Neuronal stem cell (in vitro differentiated cells): ENCODE data around the gene AIF1L.

Experiments
- DNase-seq: peaks from one replicate; pipeline ENCODE4 v3.0.0-alpha.2; 2013; ENCODE audit warnings: low spot score
- H2AFZ ChIP-seq: one replicate; pipeline ENCODE4 v1.6.1; 2013; ENCODE audit warnings: mild to moderate bottlenecking, low read length, inconsistent platforms
- H2AK5ac ChIP-seq: 2 replicates; pipeline ENCODE4 v1.6.1; 2013; ENCODE audit warnings: low read depth, mild to moderate bottlenecking, inconsistent platforms, low read length, moderate library complexity, mixed read lengths
- H2BK120ac ChIP-seq: 2 replicates; pipeline ENCODE4 v1.6.1; 2013; ENCODE audit warnings: low read depth, mild to moderate bottlenecking, inconsistent platforms, low read length, moderate library complexity, mixed read lengths
- H2BK12ac ChIP-seq: one replicate; pipeline ENCODE4 v1.6.1; 2013; ENCODE audit warnings: low read length, inconsistent platforms
- H2BK15ac ChIP-seq: 2 replicates; pipeline ENCODE4 v1.6.1; 2013; ENCODE audit warnings: mild to moderate bottlenecking, low read length, inconsistent platforms, mixed read lengths
- H2BK5ac ChIP-seq: one replicate; pipeline ENCODE4 v1.6.1; 2013; ENCODE audit warnings: inconsistent platforms, mild to moderate bottlenecking, low read length, moderate library complexity
- H3K14ac ChIP-seq: one replicate; pipeline ENCODE4 v1.6.1; 2013; ENCODE audit warnings: low read length, inconsistent platforms
- H3K18ac ChIP-seq: 2 replicates; pipeline ENCODE4 v1.6.1; 2013; ENCODE audit warnings: low read length, inconsistent platforms
- H3K23ac ChIP-seq: 2 replicates; pipeline ENCODE4 v1.6.1; 2013; ENCODE audit warnings: low read depth, mild to moderate bottlenecking, mixed read lengths, low read length, inconsistent platforms; ENCODE audit not compliant: poor library complexity
- H3K27ac ChIP-seq: replicated peaks from 3 replicates; pipeline ENCODE4 v1.5.1; 2013; ENCODE audit warnings: low read length, inconsistent platforms
- H3K27me3 ChIP-seq, 3 experiments: 2 replicates each; pipeline ENCODE4 v1.6.1; 2013; ENCODE audit warnings: low read length in 3 of 3, mild to moderate bottlenecking in 2 of 3, inconsistent platforms in 1 of 3, low read depth in 1 of 3, mixed read lengths in 1 of 3, moderate library complexity in 1 of 3; ENCODE audit not compliant: control insufficient read depth in 3 of 3, insufficient read depth in 3 of 3
- H3K36me3 ChIP-seq, 2 donors: replicated peaks in 1 of 2; 2 replicates each; pipeline ENCODE4 v1.6.1; 2013; ENCODE audit warnings: low read length in 2 of 2; ENCODE audit not compliant: control insufficient read depth in 2 of 2, insufficient read depth in 2 of 2
- H3K4ac ChIP-seq: 2 replicates; pipeline ENCODE4 v1.6.1; 2013; ENCODE audit warnings: inconsistent platforms, mild to moderate bottlenecking, low read length, moderate library complexity
- H3K4me1 ChIP-seq, 2 donors: 1 replicate in 1 of 2; 2 replicates in 1 of 2; pipeline ENCODE4 v1.6.1; 2013; ENCODE audit warnings: low read length in 2 of 2, low read depth in 1 of 2; ENCODE audit not compliant: control insufficient read depth in 2 of 2, insufficient read depth in 1 of 2
- H3K4me2 ChIP-seq: one replicate; pipeline ENCODE4 v1.6.1; 2013; ENCODE audit warnings: mild to moderate bottlenecking, low read length, inconsistent platforms; ENCODE audit not compliant: insufficient read depth, poor library complexity, severe bottlenecking
- H3K4me3 ChIP-seq, 2 donors: 2 replicates each; pipeline ENCODE4 v1.5.1; 2013; ENCODE audit warnings: low read length in 2 of 2, mild to moderate bottlenecking in 2 of 2, inconsistent platforms in 1 of 2, moderate library complexity in 1 of 2
- H3K79me1 ChIP-seq: one replicate; pipeline ENCODE4 v1.6.1; 2013; ENCODE audit warnings: low read depth, mild to moderate bottlenecking, inconsistent platforms, low read length, moderate library complexity
- H3K9ac ChIP-seq: one replicate; pipeline ENCODE4 v1.6.1; 2013; ENCODE audit warnings: mild to moderate bottlenecking, low read depth, low read length, inconsistent platforms; ENCODE audit not compliant: poor library complexity
- H3K9me3 ChIP-seq, 2 donors: replicated peaks in 1 of 2; 2 replicates each; pipeline versions ENCODE3 to v1.6.1; 2013; ENCODE audit warnings: low read length in 2 of 2, mild to moderate bottlenecking in 2 of 2, inconsistent platforms in 1 of 2, low read depth in 1 of 2, mixed read lengths in 1 of 2, moderate library complexity in 1 of 2; ENCODE audit not compliant: control insufficient read depth in 2 of 2, insufficient read depth in 1 of 2
- H4K8ac ChIP-seq: one replicate; pipeline ENCODE4 v1.6.1; 2013; ENCODE audit warnings: low read depth, mild to moderate bottlenecking, inconsistent platforms, low read length, moderate library complexity
- H4K91ac ChIP-seq: one replicate; pipeline ENCODE4 v1.6.1; 2013; ENCODE audit warnings: low read length, low read depth, mild to moderate bottlenecking, inconsistent platforms; ENCODE audit not compliant: poor library complexity
- WGBS, 2 donors: extraction: QIAGEN DNeasy Blood & Tissue Kit; methylation state at CpG; one replicate each; pipeline ENCODE4 v1.1.7; 2013; ENCODE audit warnings: missing lambda C conversion rate in 2 of 2, mixed read lengths in 1 of 2; ENCODE audit not compliant: insufficient read length in 2 of 2, insufficient replicate concordance in 1 of 2; ENCODE audit errors: extremely low coverage in 2 of 2; 5-methylcytosine and 5-hydroxymethylcytosine counted together

AIF1L gene

GRCh38 chr9:131094622-131095021 lies 1.7 kb upstream of the AIF1L start:
- Histone ChIP-seq H3K9me3 (no peaks in the 10 kb centered on the region), H4K8ac (no peak overlapping the region), H3K4ac (no peak overlapping the region), H4K91ac (no peak overlapping the region), H3K14ac (no peak overlapping the region), H3K4me3 (no peak overlapping the region), H3K79me1 (peaks cover 7% of the 10 kb centered on the region), H2BK12ac (no peak overlapping the region), H2BK120ac (no peak overlapping the region), H2BK15ac (no peak overlapping the region), H3K27ac (no peak overlapping the region), H3K27me3 (peaks cover 0 to 52% (median 0%) of the 10 kb centered on the region in 3 experiments), H2BK5ac (no peak overlapping the region), H3K18ac (peak overlapping the region; percentile 31), H2AK5ac (peak overlapping the region; percentile 33), H3K36me3 (peaks cover 3 to 5% of the 10 kb centered on the region in 2 donors), H3K23ac (peak overlapping the region; percentile 46), H3K9ac (no peak overlapping the region), H3K4me2 (no peak overlapping the region), H2AFZ (no peak overlapping the region), H3K4me1 (peaks cover 8 to 20% of the 10 kb centered on the region in 2 donors)
- WGBS, 2 donors: no CpG with 5 or more reads among the region's 12 CpGs
- DNase-seq: no peak

DNA sequence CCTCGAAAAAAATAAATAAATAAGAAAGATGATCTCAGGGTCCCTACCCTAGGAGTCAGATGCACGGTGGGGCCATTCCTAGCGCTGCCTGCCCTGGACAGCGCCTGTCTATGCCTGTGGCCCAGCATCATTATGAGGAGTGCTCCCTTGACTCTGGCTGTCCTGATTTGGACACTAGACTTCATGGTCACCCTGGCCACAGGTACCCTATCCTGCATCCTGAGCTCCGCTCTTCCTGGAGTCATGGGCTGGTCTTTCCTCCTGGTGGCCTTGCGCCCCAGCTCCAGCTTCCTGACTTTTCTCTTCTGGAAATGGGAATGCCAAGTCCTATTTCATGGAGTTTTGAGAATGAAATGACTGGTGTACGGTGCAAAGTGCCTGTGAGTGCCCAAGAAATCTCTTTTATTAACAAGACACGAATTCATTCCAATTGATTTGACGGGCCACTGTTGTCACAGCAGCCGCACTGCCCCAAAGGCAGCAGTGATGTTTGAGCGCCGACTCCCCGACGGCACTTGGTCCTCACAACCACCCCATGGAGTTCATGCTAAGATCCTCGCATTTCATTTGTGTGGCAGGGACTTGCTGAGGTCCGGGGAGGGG lies 564 bp upstream of the AIF1L start:
- peaks cover 0 to 45% (median 0%) of the 10 kb centered on the region in 3 experiments for H3K27me3 ChIP-seq
- H4K91ac ChIP-seq: no peak overlapping the region
- H3K79me1 ChIP-seq: peaks cover 7% of the 10 kb centered on the region
- H3K4ac ChIP-seq: no peak overlapping the region
- peak overlapping the region; percentile 61 for H2AFZ ChIP-seq
- H2BK120ac ChIP-seq: no peak overlapping the region
- peak overlapping the region; percentile 12 to 36 for H3K4me3 ChIP-seq
- H4K8ac ChIP-seq: no peak overlapping the region
- H3K9ac ChIP-seq: no peak overlapping the region
- H3K9me3 ChIP-seq: no peaks in the 10 kb centered on the region
- peak overlapping the region; percentile 36 for H3K4me2 ChIP-seq
- peak overlapping the region; percentile 26 for H3K23ac ChIP-seq
- H3K4me1 ChIP-seq: peaks cover 8 to 21% of the 10 kb centered on the region in 2 donors
- peak overlapping the region; percentile 55 for H3K18ac ChIP-seq
- H3K36me3 ChIP-seq: peaks cover 3 to 5% of the 10 kb centered on the region in 2 donors
- WGBS, 2 donors: no CpG with 5 or more reads among the region's 16 CpGs
- peak overlapping the region; percentile 7 for H2BK15ac ChIP-seq
- no peak for DNase-seq
- no peak overlapping the region for H2BK5ac ChIP-seq
- peak overlapping the region; percentile 7 for H2AK5ac ChIP-seq
- no peak overlapping the region for H3K27ac ChIP-seq
- no peak overlapping the region for H2BK12ac ChIP-seq
- no peak overlapping the region for H3K14ac ChIP-seq

GRCh38 chr9:131097126-131097947 lies 1.0 kb downstream of the AIF1L start:
- Histone ChIP-seq H3K4me3 (peak overlapping the region; percentile 74 to 91), H3K4me1 (peaks cover 8 to 21% of the 10 kb centered on the region in 2 donors), H3K36me3 (peaks cover 8 to 14% of the 10 kb centered on the region in 2 donors), H3K14ac (peak overlapping the region; percentile 89), H2AK5ac (no peak overlapping the region), H3K79me1 (peaks cover 7% of the 10 kb centered on the region), H3K18ac (peak overlapping the region; percentile 76), H4K91ac (no peak overlapping the region), H2BK12ac (no peak overlapping the region), H3K4me2 (peak overlapping the region; percentile 85), H2BK5ac (no peak overlapping the region), H2AFZ (peak overlapping the region; percentile 91), H3K27me3 (peaks cover 0 to 31% (median 0%) of the 10 kb centered on the region in 3 experiments), H2BK15ac (no peak overlapping the region), H3K4ac (no peak overlapping the region), H2BK120ac (no peak overlapping the region), H3K9me3 (no peaks in the 10 kb centered on the region), H3K9ac (peak overlapping the region; percentile 85), H4K8ac (no peak overlapping the region), H3K23ac (peak overlapping the region; percentile 99), H3K27ac (peak overlapping the region; percentile 11)
- no peak for DNase-seq
- WGBS, 2 donors: no CpG with 5 or more reads among the region's 19 CpGs

DNA sequence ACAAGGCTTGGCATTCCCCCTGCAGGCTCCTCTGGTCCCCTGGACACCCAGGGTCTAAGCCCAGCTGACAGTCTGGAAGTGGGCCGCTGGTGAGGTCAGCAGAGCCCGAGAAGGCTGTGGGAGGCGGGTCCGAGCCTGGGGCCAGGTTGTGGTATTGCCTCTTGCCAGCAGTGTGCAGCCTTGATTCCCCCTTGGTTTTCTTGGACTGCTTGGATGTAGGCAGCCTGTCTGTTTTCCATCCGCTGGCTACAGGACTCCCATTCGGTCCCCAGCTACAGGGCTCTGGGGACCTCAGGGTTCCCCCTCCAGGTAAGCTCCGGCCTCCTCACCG lies 1.6 kb downstream of the AIF1L start:
- Histone ChIP-seq H2BK12ac (no peak overlapping the region), H3K9me3 (no peaks in the 10 kb centered on the region), H4K8ac (no peak overlapping the region), H2BK15ac (peak overlapping the region; percentile 35), H3K4ac (no peak overlapping the region), H3K18ac (peak overlapping the region; percentile 40), H3K23ac (peak overlapping the region; percentile 77), H3K27ac (no peak overlapping the region), H3K79me1 (peaks cover 7% of the 10 kb centered on the region), H2AK5ac (peak overlapping the region; percentile 97), H2AFZ (no peak overlapping the region), H3K27me3 (peaks cover 0 to 25% (median 0%) of the 10 kb centered on the region in 3 experiments), H3K4me3 (peak overlapping the region in 1 of 2 donors; percentile 74), H4K91ac (no peak overlapping the region), H2BK120ac (no peak overlapping the region), H2BK5ac (no peak overlapping the region), H3K4me1 (peaks cover 8 to 21% of the 10 kb centered on the region in 2 donors), H3K9ac (no peak overlapping the region), H3K36me3 (peaks cover 13 to 14% of the 10 kb centered on the region in 2 donors), H3K4me2 (peak overlapping the region; percentile 85), H3K14ac (no peak overlapping the region)
- no peak for DNase-seq
- WGBS, 2 donors: no CpG with 5 or more reads among the region's 8 CpGs
